Measurements from ENCODE around the gene LMTK3.

The LMTK3 gene, protein sequence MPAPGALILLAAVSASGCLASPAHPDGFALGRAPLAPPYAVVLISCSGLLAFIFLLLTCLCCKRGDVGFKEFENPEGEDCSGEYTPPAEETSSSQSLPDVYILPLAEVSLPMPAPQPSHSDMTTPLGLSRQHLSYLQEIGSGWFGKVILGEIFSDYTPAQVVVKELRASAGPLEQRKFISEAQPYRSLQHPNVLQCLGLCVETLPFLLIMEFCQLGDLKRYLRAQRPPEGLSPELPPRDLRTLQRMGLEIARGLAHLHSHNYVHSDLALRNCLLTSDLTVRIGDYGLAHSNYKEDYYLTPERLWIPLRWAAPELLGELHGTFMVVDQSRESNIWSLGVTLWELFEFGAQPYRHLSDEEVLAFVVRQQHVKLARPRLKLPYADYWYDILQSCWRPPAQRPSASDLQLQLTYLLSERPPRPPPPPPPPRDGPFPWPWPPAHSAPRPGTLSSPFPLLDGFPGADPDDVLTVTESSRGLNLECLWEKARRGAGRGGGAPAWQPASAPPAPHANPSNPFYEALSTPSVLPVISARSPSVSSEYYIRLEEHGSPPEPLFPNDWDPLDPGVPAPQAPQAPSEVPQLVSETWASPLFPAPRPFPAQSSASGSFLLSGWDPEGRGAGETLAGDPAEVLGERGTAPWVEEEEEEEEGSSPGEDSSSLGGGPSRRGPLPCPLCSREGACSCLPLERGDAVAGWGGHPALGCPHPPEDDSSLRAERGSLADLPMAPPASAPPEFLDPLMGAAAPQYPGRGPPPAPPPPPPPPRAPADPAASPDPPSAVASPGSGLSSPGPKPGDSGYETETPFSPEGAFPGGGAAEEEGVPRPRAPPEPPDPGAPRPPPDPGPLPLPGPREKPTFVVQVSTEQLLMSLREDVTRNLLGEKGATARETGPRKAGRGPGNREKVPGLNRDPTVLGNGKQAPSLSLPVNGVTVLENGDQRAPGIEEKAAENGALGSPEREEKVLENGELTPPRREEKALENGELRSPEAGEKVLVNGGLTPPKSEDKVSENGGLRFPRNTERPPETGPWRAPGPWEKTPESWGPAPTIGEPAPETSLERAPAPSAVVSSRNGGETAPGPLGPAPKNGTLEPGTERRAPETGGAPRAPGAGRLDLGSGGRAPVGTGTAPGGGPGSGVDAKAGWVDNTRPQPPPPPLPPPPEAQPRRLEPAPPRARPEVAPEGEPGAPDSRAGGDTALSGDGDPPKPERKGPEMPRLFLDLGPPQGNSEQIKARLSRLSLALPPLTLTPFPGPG (N-terminal part only)

GRCh38 chr19:48511800-48512503 lies at the start of gene LMTK3:
LMTK3 (minus strand) TSS chr19:48511835; CDS start chr19:48511576, 259 bp downstream.
- DNase-seq = peak; percentile 90 to 93

- DNase-seq = no peak
These were observed 49.8 kb upstream of the LMTK3 start for GRCh38 chr19:48561412-48561811.

DNA sequence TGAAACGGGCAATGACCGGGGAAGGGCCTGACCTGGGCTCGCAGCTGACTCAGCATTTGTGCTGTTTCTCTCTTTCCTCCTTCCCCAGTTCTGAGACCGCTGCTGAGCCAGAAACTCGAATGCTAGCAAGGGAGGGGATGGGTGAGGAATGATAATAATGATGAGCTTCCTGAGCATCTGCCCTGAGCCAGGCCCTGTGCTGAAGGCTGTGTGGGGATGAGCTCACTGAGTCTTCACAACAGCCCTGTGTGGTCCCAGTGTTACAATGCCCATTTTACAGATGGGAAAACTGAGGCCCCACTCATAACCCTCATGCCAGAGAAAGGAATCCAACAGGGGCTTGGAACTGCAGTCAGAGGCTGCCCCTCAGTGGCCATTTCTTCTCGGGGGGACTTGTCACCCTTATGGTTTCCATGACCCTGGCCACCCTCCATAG lies 48.5 kb upstream of the LMTK3 start:
- DNase-seq = no peak

- no peak for DNase-seq
These were observed 46.5 kb upstream of the LMTK3 start for GRCh38 chr19:48558018-48558684.

DNA sequence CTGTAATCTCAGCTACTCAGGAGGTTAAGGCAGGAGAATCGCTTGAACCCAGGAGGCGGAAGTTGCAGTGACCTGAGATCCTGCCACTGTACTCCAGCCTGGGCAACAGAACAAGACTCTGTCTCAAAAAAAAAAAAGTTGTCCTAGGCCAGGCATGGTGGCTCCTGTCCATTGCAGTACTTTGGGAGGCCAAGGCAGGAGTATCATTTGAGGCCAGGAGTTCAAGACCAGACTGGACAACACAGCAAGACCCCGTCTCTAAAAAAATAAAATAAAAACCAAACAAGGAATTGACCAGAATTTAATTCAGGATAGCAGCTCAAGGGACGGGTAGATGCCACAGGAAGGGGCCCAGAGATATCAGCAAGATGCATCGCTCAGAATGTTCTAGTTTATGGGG lies 45.2 kb upstream of the LMTK3 start:
- no peak for DNase-seq

- peak; percentile 80 to 81 for DNase-seq
These were observed 44.5 kb upstream of the LMTK3 start for GRCh38 chr19:48556163-48556562.

DNA sequence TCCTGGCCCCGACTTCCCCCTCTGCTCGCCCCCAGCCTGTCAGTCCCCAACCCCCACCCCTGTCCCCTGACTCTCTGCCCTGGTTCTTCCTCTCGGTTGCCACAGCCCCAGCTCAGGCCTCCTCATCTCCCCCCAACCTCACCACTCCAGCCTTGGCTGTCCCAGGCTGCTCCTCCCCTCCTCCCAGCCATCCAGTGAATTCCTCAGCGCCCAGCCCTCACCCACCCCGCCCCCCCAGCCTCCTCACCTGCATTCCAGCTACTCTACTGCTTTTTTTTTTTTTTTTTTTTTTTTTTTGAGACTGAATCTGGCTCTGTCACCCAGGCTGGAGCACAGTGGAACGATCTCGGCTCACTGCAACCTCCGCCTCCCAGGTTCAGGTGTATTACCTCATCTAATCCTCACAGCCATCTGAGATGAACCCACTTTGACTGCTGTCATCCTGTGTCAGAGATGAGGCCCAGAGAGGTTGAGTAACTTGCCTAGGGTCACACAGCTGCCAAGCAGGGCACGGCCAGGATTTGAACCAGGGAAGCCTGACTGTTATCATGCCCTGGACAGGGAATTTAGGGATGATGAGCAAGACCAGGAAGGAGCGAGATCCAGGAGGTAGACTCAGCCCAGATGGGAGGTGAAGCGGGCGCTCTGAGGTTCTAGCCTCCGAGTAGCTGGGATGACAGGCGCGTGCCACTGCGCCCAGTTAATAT lies 42.9 kb upstream of the LMTK3 start:
- DNase-seq = no peak

DNA sequence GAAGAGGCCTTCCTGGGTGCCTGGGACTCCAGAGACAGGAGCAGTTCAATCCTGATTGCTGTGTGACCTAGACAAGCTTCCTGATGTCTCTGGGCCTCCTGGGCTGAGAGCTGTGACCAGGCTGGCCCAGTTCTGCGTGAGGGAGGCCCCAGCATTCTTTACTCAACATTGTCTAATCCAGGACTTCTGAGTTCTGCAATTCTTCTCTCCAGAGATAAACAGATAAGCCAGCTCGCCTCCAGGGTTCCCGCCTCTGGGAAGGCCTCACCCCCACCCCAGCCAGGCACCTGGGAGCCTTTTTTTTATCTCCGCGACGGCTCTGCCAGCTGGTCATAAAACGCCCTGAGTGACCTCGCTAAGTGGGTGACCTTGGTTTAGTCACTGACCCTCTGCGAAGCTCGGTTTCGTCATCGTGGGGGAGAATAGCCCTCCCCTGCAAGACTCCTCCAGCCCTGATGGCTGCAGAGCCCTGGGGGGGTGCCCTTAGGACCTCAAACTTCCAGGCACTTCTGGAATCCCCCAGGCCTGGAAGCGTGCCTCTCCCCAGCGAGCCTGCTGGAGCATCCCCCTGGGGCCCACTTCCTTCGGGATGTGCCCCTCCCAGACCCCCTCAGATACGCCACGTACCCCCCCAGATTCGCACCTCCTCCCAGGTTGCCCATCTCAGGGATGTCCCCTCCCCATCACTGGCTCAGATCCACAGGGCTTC lies 42.2 kb upstream of the LMTK3 start:
- peak in 1 of 2 experiments; percentile 17 for DNase-seq

DNA sequence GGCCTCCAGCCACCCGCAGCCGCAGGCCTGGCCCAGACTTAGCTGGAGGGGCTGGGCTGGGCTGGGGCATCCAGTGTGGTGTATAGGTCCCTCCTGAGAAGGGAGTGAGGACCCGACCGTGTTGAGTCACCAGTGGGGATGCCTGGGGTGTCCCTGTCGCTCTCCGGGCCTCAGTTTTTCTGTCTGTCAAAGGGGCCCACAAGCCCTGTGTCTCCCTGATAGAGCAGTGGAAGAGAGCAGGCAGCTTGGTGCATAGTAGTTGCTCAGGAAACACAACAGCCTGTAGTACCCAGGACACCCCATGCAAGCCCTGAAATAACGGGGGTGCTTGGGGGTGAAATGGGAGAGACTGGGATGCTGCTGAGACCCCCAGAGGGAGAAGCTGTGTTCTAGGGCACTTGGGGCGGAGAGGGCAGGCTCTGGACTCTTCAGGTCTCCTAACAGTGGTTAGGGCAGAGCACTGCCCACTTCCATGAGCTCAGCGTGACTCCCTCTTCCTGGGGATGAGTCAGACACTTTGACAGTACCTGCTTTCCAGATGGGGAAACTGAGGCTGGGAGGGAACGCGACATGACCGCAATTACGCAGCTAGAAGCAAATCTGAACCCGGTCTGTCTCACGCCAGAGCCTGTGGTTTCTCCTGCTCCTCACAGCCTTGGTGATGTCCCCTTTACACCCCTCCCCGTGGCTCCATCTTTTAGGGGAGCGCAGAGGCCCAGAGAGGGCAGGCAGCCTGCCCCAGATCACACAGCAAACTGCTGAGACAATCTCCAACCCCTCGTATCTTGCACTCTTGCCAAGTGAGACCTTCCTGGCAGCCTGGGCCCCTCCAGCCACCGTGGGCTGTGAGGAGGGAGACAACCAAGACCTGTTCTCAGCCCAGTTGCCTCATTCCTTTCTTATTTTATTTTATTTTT lies 41.0 kb upstream of the LMTK3 start:
- no peak for DNase-seq

GRCh38 chr19:48551437-48552302 lies 40.0 kb upstream of the LMTK3 start, which contains the start of gene SULT2B1:
SULT2B1 (plus strand) TSS chr19:48552172; CDS start chr19:48552253, 81 bp downstream.
- DNase-seq = peak in 1 of 2 experiments; percentile 52

DNA sequence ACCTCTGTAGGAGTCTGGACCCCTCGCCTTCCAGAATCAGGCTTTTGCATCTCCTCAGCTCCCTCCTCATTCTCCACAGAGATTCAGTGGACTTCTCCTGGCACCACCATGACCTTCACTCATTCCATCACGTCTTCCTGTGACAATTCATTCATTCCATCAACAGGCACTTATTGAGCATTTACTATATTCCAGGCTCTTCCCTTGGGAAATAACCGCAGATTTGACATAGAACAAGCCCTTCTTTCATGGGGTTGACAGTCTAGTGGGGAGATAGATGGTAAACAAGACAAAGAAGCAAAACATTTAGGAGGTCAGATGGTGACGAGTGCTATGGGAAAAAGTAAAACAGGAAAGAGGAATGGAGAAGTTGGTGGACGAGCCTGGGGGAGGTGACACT lies 37.7 kb upstream of the LMTK3 start:
- DNase-seq = no peak

GRCh38 chr19:48548253-48548911 lies 36.7 kb upstream of the LMTK3 start:
- no peak for DNase-seq

DNA sequence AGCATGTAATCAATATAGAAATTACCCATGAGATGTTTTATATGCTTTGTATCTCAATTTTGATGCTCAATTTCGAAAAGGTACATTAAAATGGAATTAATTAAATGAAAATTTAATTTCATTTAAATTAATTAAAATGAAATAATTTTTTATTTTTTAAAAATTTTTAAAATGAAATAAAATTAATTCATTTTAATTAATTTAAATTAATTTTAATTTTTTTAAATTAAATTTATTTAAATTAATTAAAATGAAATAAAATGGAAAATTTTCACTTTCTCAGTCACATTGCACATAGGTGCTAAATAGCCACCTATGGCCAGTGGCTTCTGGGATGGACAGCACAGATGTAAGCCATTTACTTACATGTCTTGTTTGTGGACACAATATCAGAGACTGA lies 36.1 kb upstream of the LMTK3 start:
- DNase-seq = no peak

- no peak for DNase-seq
These were observed 33.5 kb upstream of the LMTK3 start for GRCh38 chr19:48544856-48545750.

DNA sequence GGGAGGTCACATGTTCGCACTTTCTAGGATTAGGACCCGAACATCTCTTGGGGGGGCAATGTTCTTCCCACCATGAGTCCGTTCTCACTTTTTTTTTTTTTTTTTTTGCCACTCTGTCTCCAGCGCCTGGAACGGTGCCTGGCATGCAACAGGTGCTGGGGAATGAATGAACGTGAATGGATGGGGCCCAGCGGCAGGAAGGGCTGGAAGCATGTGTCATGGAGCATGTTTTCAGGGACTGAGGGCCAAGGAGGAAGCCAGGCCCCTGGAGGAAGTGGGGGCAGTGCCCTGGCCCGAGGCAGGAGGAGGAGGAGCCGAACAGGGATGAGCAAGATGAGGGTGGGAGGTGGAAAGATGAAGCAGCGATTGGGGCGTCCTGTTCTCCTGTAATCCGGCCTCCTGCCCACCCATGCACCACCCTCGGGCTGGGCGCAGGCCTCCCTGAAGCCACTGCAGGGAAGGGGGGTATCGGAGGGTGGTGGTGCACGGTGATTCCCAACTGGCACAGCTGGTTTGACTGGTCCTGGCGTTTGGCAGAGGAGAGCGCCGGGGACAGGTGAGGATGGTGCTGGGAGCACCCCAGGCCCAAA lies 31.6 kb upstream of the LMTK3 start:
- DNase-seq = no peak

DNA sequence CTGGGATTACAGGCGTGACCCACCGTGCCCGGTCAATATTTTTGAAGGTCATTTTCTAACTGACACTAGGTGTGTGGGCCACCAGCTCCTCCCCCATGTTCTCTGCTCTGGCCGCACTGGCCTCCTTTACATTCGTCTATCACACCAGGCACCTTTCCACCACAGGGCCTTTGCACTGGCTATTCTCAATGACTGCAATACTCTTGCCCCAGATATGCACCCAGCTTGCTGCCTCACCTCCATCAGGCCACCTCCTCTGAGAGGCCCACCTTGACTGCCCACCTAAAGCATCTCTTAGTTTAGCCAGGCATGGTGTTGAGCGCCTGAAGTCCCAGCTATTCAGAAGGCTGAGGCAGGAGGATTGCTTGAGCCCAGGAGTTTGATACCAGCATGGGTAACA lies 30.2 kb upstream of the LMTK3 start:
- no peak for DNase-seq

Data from NCI-H524 (cell line).